A549 (cell line): ENCODE data around the gene ITPR3. TPM values are rescaled to one million over a fixed set of nuclear protein-coding genes. Genes with fewer than 3 reads are reported as not detected.

Experiments
- ATAC-seq, 2 experiments: fragments of 200-7000 bp in 1 of 2; fragments of >200 bp in 1 of 2; cut with Nextera tagmentation in 1 of 2; cut with Tn5 transposase in 1 of 2; 3 replicates each; pipeline versions ENCODE4 v1.8.0 to v1.9.1; 2018 to 2020; ENCODE audit warnings: mild to moderate bottlenecking in 1 of 2, moderate library complexity in 1 of 2
- CTCF ChIA-PET: fragments of 300-600 bp; sonication (Branson Sonifier 250); formaldehyde crosslinking; extraction: SDS; loops from one replicate; lab custom pipeline; 2021; ENCODE audit warnings: antibody characterized with exemption, inconsistent platforms; lab: Yijun Ruan, JAX
- POLR2A ChIA-PET: fragments of 350-600 bp; formaldehyde crosslinking; extraction: SDS; loops from one replicate; lab custom pipeline; 2021; ENCODE audit warnings: antibody characterized with exemption, inconsistent platforms; lab: Yijun Ruan, JAX
- DNase-seq, 2 experiments: peaks; one replicate each; pipeline versions ENCODE4 v3.0.0 to v3.0.0-alpha.2; 2011 to 2016; ENCODE audit warnings: low read depth in 1 of 2, low spot score in 1 of 2
- FAIRE-seq: peaks from 2 replicates; lab custom pipeline; 2011; peaks lifted over from hg19 to GRCh38; lab: Jason Lieb, UNC
- H3K27ac ChIP-seq, 2 experiments: fragments of >200 bp; sonication (Bioruptor Twin); formaldehyde crosslinking; 3 replicates each; pipeline ENCODE4 v1.5.1; 2016 to 2017
- H3K4me1 ChIP-seq: fragments of >200 bp; sonication (Bioruptor Twin); formaldehyde crosslinking; 3 replicates; pipeline ENCODE4 v1.6.1; 2016
- H3K4me2 ChIP-seq: fragments of >200 bp; sonication (Bioruptor Twin); formaldehyde crosslinking; 3 replicates; pipeline ENCODE4 v1.6.1; 2016
- H3K4me3 ChIP-seq: fragments of >200 bp; sonication (Bioruptor Twin); formaldehyde crosslinking; 3 replicates; pipeline ENCODE4 v1.5.1; 2016
- H3K9me3 ChIP-seq: fragments of >200 bp; sonication (Bioruptor Twin); formaldehyde crosslinking; 3 replicates; pipeline ENCODE4 v1.6.1; 2016
- BHLHE40 ChIP-seq: IDR thresholded peaks from 2 replicates; pipeline ENCODE4 v1.6.1; 2012; ENCODE audit warnings: low read depth, low read length, inconsistent platforms
- CBX2 ChIP-seq: fragments of 200-600 bp; sonication (generic); IDR thresholded peaks from 2 replicates; pipeline ENCODE4 v1.6.1; 2016; ENCODE audit warnings: low read depth, mild to moderate bottlenecking, borderline replicate concordance
- CBX8 ChIP-seq: fragments of 200-600 bp; sonication (generic); IDR thresholded peaks from 2 replicates; pipeline ENCODE4 v1.6.1; 2016
- EHF ChIP-seq: fragments of 250-450 bp; sonication (Bioruptor Pico); IDR thresholded peaks from 2 replicates; pipeline ENCODE4 v1.5.0; 2020; ENCODE audit warnings: mild to moderate bottlenecking
- FOXS1 ChIP-seq: fragments of 250-450 bp; sonication (Bioruptor Pico); IDR thresholded peaks from 2 replicates; pipeline ENCODE4 v1.5.0; 2020; ENCODE audit warnings: mild to moderate bottlenecking, moderate library complexity
- HOXA7 ChIP-seq: fragments of 250-450 bp; sonication (Bioruptor Pico); IDR thresholded peaks from 2 replicates; pipeline ENCODE4 v1.5.0; 2020; ENCODE audit warnings: mild to moderate bottlenecking, moderate library complexity
- HOXB13 ChIP-seq: fragments of 250-450 bp; sonication (Bioruptor Pico); IDR thresholded peaks from 2 replicates; pipeline ENCODE4 v1.5.0; 2020; ENCODE audit warnings: low read depth, mild to moderate bottlenecking, moderate library complexity
- HOXB5 ChIP-seq: fragments of 250-450 bp; sonication (Bioruptor Pico); IDR thresholded peaks from 2 replicates; pipeline ENCODE4 v1.5.0; 2020; ENCODE audit warnings: mild to moderate bottlenecking, moderate library complexity
- JUNB ChIP-seq: fragments of >200 bp; sonication (Bioruptor Twin); formaldehyde crosslinking; IDR thresholded peaks from 2 replicates; pipeline ENCODE4 v1.6.1; 2016
- MAZ ChIP-seq: fragments of 150-350 bp; IDR thresholded peaks from 2 replicates; pipeline ENCODE4 v1.6.1; 2014; ENCODE audit warnings: antibody characterized with exemption, low read depth, low read length, borderline replicate concordance
- PHF8 ChIP-seq: fragments of 200-600 bp; sonication (generic); IDR thresholded peaks from 2 replicates; pipeline ENCODE4 v1.6.1; 2016; ENCODE audit warnings: low read depth, mild to moderate bottlenecking, antibody characterized with exemption, moderate library complexity, borderline replicate concordance
- POLR2A ChIP-seq: IDR thresholded peaks from 2 replicates; pipeline ENCODE4 v1.6.1; 2012; ENCODE audit warnings: mild to moderate bottlenecking, low read length
- RAD21 ChIP-seq, 2 experiments: fragments of >200 bp in 1 of 2; sonication (Bioruptor Twin) in 1 of 2; formaldehyde crosslinking in 1 of 2; IDR thresholded peaks in 1 of 2; conservative IDR thresholded peaks in 1 of 2; 2 replicates in 1 of 2; 3 replicates in 1 of 2; pipeline ENCODE4 v1.6.1; 2012 to 2018; ENCODE audit warnings: inconsistent platforms in 1 of 2
- RARB ChIP-seq: fragments of 250-450 bp; sonication (Bioruptor Pico); IDR thresholded peaks from 2 replicates; pipeline ENCODE4 v1.8.0; 2021; ENCODE audit warnings: mild to moderate bottlenecking, moderate library complexity
- SREBF2 ChIP-seq: fragments of 450-650 bp; IDR thresholded peaks from 2 replicates; pipeline ENCODE4 v1.6.1; 2014; ENCODE audit warnings: mild to moderate bottlenecking, moderate library complexity
- TFCP2L1 ChIP-seq: fragments of 250-450 bp; sonication (Bioruptor Pico); IDR thresholded peaks from 2 replicates; pipeline ENCODE4 v1.5.0; 2021; ENCODE audit warnings: mild to moderate bottlenecking
- WGBS: methylation state at CpG from one replicate; pipeline ENCODE4 v1.1.6; 2017; ENCODE audit errors: missing lambda C conversion rate; 5-methylcytosine and 5-hydroxymethylcytosine counted together
- polyA plus RNA-seq, 4 experiments: library from polyadenylated mRNA; depleted of rRNA in 3 of 4; stranded (reverse); fragments of >200 nt; fragmentation: RNase III in 1 of 4; extraction: RNeasy Plus Mini Kit Qiagen cat#74134 plus additional on column Dnase treatment in 1 of 4; gene quantifications; 2 replicates in 3 of 4; 3 replicates in 1 of 4; pipeline ENCODE4 v1.2.3, GENCODE V29; 2011 to 2017
- TF ChIP-seq, protein P1 (sequence below): fragments of 250-450 bp; sonication (Bioruptor Pico); IDR thresholded peaks from 2 replicates; pipeline ENCODE4 v1.5.0; 2020; ENCODE audit warnings: low read depth, mild to moderate bottlenecking, moderate library complexity
- TF ChIP-seq, protein P2 (sequence below): fragments of >200 bp; sonication (Bioruptor Twin); formaldehyde crosslinking; IDR thresholded peaks from 3 replicates; pipeline ENCODE4 v1.5.1; 2016

Gene ITPR3
- polyA plus RNA-seq, 2 of the 4 experiments (the other 2 are of a cell fraction), result 17.6 to 20.8 TPM

- no peak for TF ChIP-seq POLR2A
These were observed 38.9 kb downstream of the ITPR3 start (continued) for GRCh38 chr6:33659986-33660385.

DNA sequence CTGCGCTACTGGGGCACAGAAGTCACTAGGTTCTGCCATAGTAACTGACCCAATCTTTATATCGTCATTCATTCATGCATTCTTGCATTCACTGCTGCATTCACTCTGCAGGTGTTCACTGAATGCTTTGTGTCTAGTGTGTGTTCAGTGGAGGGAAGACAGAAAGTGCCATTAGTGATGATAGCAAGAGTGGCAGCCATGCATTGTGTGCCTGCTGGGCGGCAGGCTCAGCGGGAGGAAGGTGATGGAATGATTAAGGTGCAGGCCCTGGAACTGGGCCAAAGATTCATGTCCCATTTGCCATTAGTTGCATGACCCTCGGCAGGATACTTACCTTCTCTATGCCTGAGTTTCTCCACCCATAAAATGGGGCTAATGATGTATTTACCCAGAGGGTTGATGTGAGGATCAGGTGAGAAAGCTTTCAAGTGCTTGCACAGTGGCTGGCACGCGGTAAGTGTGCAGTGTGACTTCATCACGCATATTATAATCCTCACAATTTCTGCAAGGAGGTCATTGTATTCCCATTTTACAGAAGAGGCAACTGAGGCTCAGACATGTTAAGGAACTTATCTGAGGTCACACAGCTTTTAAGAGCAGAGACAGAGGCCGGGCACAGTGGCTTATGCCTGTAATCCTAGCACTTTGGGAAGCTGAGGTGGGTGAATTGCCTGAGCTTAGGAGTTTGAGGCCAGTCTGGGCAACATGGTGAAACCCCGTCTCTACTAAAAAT, 40.1 kb downstream of the ITPR3 start:
- POLR2A ChIA-PET, result no interaction called here
- no peak for FAIRE-seq
- CTCF ChIA-PET, result interaction anchor here (2.0 to 2.3 kb wide), 2 partner anchors 11 to 40 kb away, joined by 5 to 7 read pairs; partner anchors contain the start of gene ITPR3

DNA sequence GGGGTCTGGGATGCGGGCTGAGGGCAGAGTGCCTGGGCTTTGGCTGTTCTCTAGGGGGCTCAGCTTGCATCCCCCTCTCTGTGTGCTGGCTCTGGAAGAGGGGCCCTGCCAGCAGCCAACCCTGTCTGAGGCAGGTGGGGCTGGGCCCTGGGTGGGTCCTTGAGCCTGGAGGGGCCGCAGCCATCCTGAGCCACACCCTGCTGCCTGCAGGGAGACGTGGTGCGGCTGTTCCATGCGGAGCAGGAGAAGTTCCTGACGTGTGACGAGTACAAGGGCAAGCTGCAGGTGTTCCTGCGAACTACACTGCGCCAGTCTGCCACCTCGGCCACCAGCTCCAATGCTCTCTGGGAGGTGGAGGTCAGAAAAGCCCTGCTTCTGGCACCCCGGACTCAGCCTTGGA, 41.2 kb downstream of the ITPR3 start:
- Histone ChIP-seq H3K27ac (no peak overlapping the region), H3K9me3 (no peaks in the 10 kb centered on the region), H3K4me2 (no peak overlapping the region), H3K4me1 (no peaks in the 10 kb centered on the region), H3K4me3 (no peak overlapping the region)
- whole genome bisulfite sequencing, result 98% methylated on average over 11 of the region's 11 CpGs
- DNase-seq (no peak), FAIRE-seq (no peak), ATAC-seq (no peak)
- POLR2A ChIA-PET, result no interaction called here
- TF ChIP-seq, protein P1, sequence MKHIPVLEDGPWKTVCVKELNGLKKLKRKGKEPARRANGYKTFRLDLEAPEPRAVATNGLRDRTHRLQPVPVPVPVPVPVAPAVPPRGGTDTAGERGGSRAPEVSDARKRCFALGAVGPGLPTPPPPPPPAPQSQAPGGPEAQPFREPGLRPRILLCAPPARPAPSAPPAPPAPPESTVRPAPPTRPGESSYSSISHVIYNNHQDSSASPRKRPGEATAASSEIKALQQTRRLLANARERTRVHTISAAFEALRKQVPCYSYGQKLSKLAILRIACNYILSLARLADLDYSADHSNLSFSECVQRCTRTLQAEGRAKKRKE (CRISPR knock-in tag), result no peak
- TF ChIP-seq CBX2 (no peak), SREBF2 (no peak), HOXA7 (no peak)
- TF ChIP-seq, protein P2, sequence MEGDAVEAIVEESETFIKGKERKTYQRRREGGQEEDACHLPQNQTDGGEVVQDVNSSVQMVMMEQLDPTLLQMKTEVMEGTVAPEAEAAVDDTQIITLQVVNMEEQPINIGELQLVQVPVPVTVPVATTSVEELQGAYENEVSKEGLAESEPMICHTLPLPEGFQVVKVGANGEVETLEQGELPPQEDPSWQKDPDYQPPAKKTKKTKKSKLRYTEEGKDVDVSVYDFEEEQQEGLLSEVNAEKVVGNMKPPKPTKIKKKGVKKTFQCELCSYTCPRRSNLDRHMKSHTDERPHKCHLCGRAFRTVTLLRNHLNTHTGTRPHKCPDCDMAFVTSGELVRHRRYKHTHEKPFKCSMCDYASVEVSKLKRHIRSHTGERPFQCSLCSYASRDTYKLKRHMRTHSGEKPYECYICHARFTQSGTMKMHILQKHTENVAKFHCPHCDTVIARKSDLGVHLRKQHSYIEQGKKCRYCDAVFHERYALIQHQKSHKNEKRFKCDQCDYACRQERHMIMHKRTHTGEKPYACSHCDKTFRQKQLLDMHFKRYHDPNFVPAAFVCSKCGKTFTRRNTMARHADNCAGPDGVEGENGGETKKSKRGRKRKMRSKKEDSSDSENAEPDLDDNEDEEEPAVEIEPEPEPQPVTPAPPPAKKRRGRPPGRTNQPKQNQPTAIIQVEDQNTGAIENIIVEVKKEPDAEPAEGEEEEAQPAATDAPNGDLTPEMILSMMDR, result no peak
- CTCF ChIA-PET, result interaction anchor here (1.4 to 2.0 kb wide), 2 partner anchors 10 to 38 kb away, joined by 3 to 7 read pairs; no protein-coding TSS in a partner anchor

More for the DNA sequence above, 40.1 kb downstream of the ITPR3 start:
- no peak for DNase-seq
- Histone ChIP-seq H3K9me3 (no peaks in the 10 kb centered on the region), H3K4me2 (no peak overlapping the region), H3K4me1 (no peaks in the 10 kb centered on the region)
- 84% methylated on average over 10 of the region's 10 CpGs for WGBS
- no peak for ATAC-seq
- TF ChIP-seq RAD21 (conservative IDR thresholded peaks at IDR 0.05 in 1 of 2, IDR thresholded peaks at IDR 0.05 in 1 of 2) (no peak), HOXB13 (no peak), PHF8 (no peak), MAZ (no peak), TFCP2L1 (CRISPR knock-in tag) (no peak), FOXS1 (no peak), JUNB (no peak), HOXB5 (CRISPR knock-in tag) (no peak), CBX8 (no peak), EHF (CRISPR knock-in tag) (no peak), BHLHE40 (no peak), RARB (CRISPR knock-in tag) (no peak)
- TF ChIP-seq, all 56 proteins: peak for 0
- no peak overlapping the region for H3K27ac ChIP-seq
- no peak overlapping the region for H3K4me3 ChIP-seq

GRCh38 chr6:33663028-33663427, 41.9 kb downstream of the ITPR3 start:
- H3K4me2 ChIP-seq, result no peak overlapping the region
- no peak for ATAC-seq
- ChIA-PET POLR2A (no interaction called here), CTCF (interaction anchor here (1.4 to 2.0 kb wide), 2 partner anchors 10 to 37 kb away, joined by 3 to 7 read pairs; no protein-coding TSS in a partner anchor)
- no peak overlapping the region for H3K27ac ChIP-seq
- FAIRE-seq, result no peak
- no peaks in the 10 kb centered on the region for H3K9me3 ChIP-seq
- H3K4me3 ChIP-seq, result no peak overlapping the region
- 80% methylated on average over 5 of the region's 5 CpGs for WGBS
- no peak for DNase-seq
- no peak for TF ChIP-seq CBX8
- TF ChIP-seq, all 56 proteins: peak for 0
- no peaks in the 10 kb centered on the region for H3K4me1 ChIP-seq
